Measurements from ENCODE around the gene THSD7B. TPM values are rescaled to one million over a fixed set of nuclear protein-coding genes. Genes with fewer than 3 reads are reported as not detected.
"Not testable (repeated sequence)": the region's sequence is repeated elsewhere in the genome, so short reads cannot be mapped to it uniquely, and the experiment has no call there.

Gene THSD7B
- polyA plus RNA-seq, 1 donor = 0.42 TPM

- DNase-seq (ENCODE audit: low read depth) = no peak
These were observed 274.3 kb downstream of the THSD7B start for GRCh38 chr2:137039482-137040152.

GRCh38 chr2:137047369-137047768, 282.0 kb downstream of the THSD7B start:
- no peak for DNase-seq (ENCODE audit: low read depth)

- DNase-seq (ENCODE audit: low read depth) = no peak
These were observed 283.1 kb downstream of the THSD7B start for GRCh38 chr2:137048455-137048854.

- no peak for DNase-seq (ENCODE audit: low read depth)
These were observed 284.2 kb downstream of the THSD7B start for GRCh38 chr2:137049518-137049917.

GRCh38 chr2:137050949-137051348, 285.6 kb downstream of the THSD7B start:
- no peak for DNase-seq (ENCODE audit: low read depth)

GRCh38 chr2:137051778-137052398, 286.5 kb downstream of the THSD7B start:
- no peak for DNase-seq (ENCODE audit: low read depth)

GRCh38 chr2:137056704-137057103, 291.4 kb downstream of the THSD7B start:
- no peak for DNase-seq (ENCODE audit: low read depth)

- DNase-seq (ENCODE audit: low read depth) = not testable (repeated sequence)
These were observed 310.9 kb downstream of the THSD7B start for GRCh38 chr2:137076111-137076765.

GRCh38 chr2:137091704-137092103, 326.4 kb downstream of the THSD7B start:
- no peak for DNase-seq (ENCODE audit: low read depth)

- DNase-seq (ENCODE audit: low read depth) = no peak
These were observed 327.8 kb downstream of the THSD7B start for GRCh38 chr2:137093116-137093515.

GRCh38 chr2:137096187-137096586, 330.8 kb downstream of the THSD7B start:
- DNase-seq (ENCODE audit: low read depth) = no peak

- DNase-seq (ENCODE audit: low read depth) = no peak
These were observed 331.3 kb downstream of the THSD7B start for GRCh38 chr2:137096693-137097092.

- not testable (repeated sequence) for DNase-seq (ENCODE audit: low read depth)
These were observed 336.5 kb downstream of the THSD7B start for GRCh38 chr2:137101814-137102213.

GRCh38 chr2:137107904-137108303, 342.6 kb downstream of the THSD7B start:
- no peak for DNase-seq (ENCODE audit: low read depth)

- DNase-seq (ENCODE audit: low read depth) = no peak
These were observed 346.6 kb downstream of the THSD7B start for GRCh38 chr2:137111896-137112295.

- DNase-seq (ENCODE audit: low read depth) = no peak
These were observed 349.9 kb downstream of the THSD7B start for GRCh38 chr2:137115081-137115794.

- DNase-seq (ENCODE audit: low read depth) = no peak
These were observed 350.4 kb downstream of the THSD7B start for GRCh38 chr2:137115795-137116089.

- DNase-seq (ENCODE audit: low read depth) = no peak
These were observed 352.0 kb downstream of the THSD7B start for GRCh38 chr2:137117385-137117784.

- no peak for DNase-seq (ENCODE audit: low read depth)
These were observed 352.8 kb downstream of the THSD7B start for GRCh38 chr2:137118140-137118539.

- no peak for DNase-seq (ENCODE audit: low read depth)
These were observed 357.9 kb downstream of the THSD7B start for GRCh38 chr2:137123226-137123625.

GRCh38 chr2:137133225-137133624, 367.9 kb downstream of the THSD7B start:
- DNase-seq (ENCODE audit: low read depth) = no peak

- DNase-seq (ENCODE audit: low read depth) = no peak
These were observed 372.9 kb downstream of the THSD7B start for GRCh38 chr2:137138263-137138662.

- no peak for DNase-seq (ENCODE audit: low read depth)
These were observed 386.4 kb downstream of the THSD7B start for GRCh38 chr2:137151731-137152130.
